ENCODE results near the gene PRKACA. TPM values are rescaled to one million over a fixed set of nuclear protein-coding genes. Genes with fewer than 3 reads are reported as not detected.

The PRKACA gene
- total RNA-seq, 1 donor from 2014 or later, result 103 TPM

GRCh38 chr19:14122924-14123323 is 5.4 kb upstream of the PRKACA start:
- TF ChIP-seq, protein P1, sequence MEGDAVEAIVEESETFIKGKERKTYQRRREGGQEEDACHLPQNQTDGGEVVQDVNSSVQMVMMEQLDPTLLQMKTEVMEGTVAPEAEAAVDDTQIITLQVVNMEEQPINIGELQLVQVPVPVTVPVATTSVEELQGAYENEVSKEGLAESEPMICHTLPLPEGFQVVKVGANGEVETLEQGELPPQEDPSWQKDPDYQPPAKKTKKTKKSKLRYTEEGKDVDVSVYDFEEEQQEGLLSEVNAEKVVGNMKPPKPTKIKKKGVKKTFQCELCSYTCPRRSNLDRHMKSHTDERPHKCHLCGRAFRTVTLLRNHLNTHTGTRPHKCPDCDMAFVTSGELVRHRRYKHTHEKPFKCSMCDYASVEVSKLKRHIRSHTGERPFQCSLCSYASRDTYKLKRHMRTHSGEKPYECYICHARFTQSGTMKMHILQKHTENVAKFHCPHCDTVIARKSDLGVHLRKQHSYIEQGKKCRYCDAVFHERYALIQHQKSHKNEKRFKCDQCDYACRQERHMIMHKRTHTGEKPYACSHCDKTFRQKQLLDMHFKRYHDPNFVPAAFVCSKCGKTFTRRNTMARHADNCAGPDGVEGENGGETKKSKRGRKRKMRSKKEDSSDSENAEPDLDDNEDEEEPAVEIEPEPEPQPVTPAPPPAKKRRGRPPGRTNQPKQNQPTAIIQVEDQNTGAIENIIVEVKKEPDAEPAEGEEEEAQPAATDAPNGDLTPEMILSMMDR (conservative IDR thresholded peaks at IDR 0.05), result no peak
- Mint-ChIP-seq H3K4me3 (peak overlapping the region; percentile 36), H3K9me3 (no peaks in the 10 kb centered on the region), H3K27me3 (ENCODE audit: low read depth) (no peaks in the 10 kb centered on the region), H3K27ac (ENCODE audit: unreplicated experiment) (no peak overlapping the region), H3K4me1 (peaks cover 11% of the 10 kb centered on the region), H3K36me3 (ENCODE audit: low read depth) (peaks cover 3% of the 10 kb centered on the region)
- DNase-seq (ENCODE audit: low read depth, low spot score), result no peak

- peaks cover 25% of the 10 kb centered on the region for H3K4me1 Mint-ChIP-seq
- no peak overlapping the region for H3K27ac Mint-ChIP-seq (ENCODE audit: unreplicated experiment)
Observed at GRCh38 chr19:14120497-14120780, 2.9 kb upstream of the PRKACA start.

DNA sequence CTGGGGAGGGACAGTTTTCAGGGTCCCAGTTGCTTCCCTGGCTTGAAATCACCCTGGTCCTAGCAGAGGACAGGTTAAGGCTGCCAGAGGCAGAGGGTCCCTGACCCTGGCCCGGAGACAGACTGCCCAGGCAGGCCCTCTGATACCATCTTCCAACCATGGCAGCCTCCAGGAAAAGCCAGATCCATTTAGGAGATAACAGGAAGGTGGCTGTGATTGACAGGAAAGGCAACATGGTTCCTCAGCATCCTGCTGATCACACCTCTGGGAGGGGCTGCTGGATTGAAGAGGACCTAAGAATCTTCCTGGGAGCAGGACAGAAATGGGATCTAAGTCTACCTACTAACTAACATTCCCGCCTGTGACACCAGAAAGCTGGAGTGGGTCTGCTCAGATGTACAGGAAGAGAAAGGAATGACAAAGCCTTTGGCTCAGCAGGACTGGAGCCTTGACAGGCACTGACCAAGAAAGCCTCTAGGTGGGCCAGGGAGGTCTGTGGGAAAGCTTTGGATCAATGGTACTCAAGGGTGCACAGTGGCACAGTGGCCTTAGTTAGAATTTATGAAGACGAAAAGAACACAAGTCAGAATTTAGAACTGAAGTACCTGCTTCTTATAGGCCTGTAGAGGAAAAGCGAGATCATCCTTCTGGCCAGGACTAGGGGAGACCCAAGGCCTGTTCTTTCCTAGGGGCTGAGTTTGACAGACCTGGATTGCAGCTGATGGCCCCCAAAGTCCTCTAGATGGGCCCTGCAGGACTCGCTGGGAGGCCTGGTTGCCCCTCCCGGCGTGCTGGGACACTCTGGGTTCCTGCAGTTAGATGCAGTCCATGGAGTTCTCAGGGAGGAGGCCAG is 2.3 kb upstream of the PRKACA start:
- DNase-seq (ENCODE audit: low read depth, low spot score), result no peak
- H3K4me3 Mint-ChIP-seq, result peak overlapping the region; percentile 65
- H3K9me3 Mint-ChIP-seq, result no peaks in the 10 kb centered on the region
- no peaks in the 10 kb centered on the region for H3K27me3 Mint-ChIP-seq (ENCODE audit: low read depth)
- TF ChIP-seq, protein P1 (conservative IDR thresholded peaks at IDR 0.05), result no peak
- peaks cover 3% of the 10 kb centered on the region for H3K36me3 Mint-ChIP-seq (ENCODE audit: low read depth)
- H3K27ac Mint-ChIP-seq (ENCODE audit: unreplicated experiment), result no peak overlapping the region
- H3K4me1 Mint-ChIP-seq, result peaks cover 26% of the 10 kb centered on the region

More at GRCh38 chr19:14120497-14120780, 2.9 kb upstream of the PRKACA start:
- Mint-ChIP-seq H3K27me3 (ENCODE audit: low read depth) (no peaks in the 10 kb centered on the region), H3K4me3 (no peak overlapping the region), H3K9me3 (no peaks in the 10 kb centered on the region), H3K36me3 (ENCODE audit: low read depth) (peaks cover 3% of the 10 kb centered on the region)
- DNase-seq (ENCODE audit: low read depth, low spot score), result no peak
- TF ChIP-seq, protein P1 (conservative IDR thresholded peaks at IDR 0.05), result no peak

DNA sequence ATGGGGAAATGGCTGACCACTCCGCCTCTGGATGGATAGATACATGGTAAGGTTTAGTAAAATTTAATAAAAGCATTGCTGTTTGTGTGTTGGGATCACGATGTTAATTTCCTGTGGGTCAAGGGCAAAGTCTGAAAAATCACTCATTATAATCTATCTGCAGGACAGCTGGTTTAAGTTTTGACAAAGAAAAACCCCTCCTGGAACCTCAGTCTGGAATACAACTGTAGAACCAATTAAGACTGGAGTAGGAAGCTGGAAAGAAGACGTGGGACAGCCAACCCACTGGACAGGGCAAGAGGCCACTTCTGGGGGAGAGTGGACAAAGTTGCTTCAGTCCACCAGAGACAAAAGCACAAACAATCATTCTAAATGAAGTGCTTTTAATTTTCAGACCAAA is 1.6 kb upstream of the PRKACA start:
- H3K27ac Mint-ChIP-seq (ENCODE audit: unreplicated experiment), result peak overlapping the region; percentile 97
- peak overlapping the region; percentile 87 for H3K4me3 Mint-ChIP-seq
- H3K4me1 Mint-ChIP-seq, result peaks cover 26% of the 10 kb centered on the region
- DNase-seq (ENCODE audit: low read depth, low spot score), result no peak
- H3K36me3 Mint-ChIP-seq (ENCODE audit: low read depth), result no peaks in the 10 kb centered on the region
- TF ChIP-seq, protein P1 (conservative IDR thresholded peaks at IDR 0.05), result no peak
- H3K27me3 Mint-ChIP-seq (ENCODE audit: low read depth), result no peaks in the 10 kb centered on the region
- no peaks in the 10 kb centered on the region for H3K9me3 Mint-ChIP-seq

GRCh38 chr19:14118165-14119051 is 846 bp upstream of the PRKACA start:
- Mint-ChIP-seq H3K27me3 (ENCODE audit: low read depth) (no peaks in the 10 kb centered on the region), H3K27ac (ENCODE audit: unreplicated experiment) (peak overlapping the region; percentile 97), H3K4me3 (peak overlapping the region; percentile 87), H3K36me3 (ENCODE audit: low read depth) (no peaks in the 10 kb centered on the region), H3K9me3 (no peaks in the 10 kb centered on the region), H3K4me1 (peaks cover 26% of the 10 kb centered on the region)
- DNase-seq (ENCODE audit: low read depth, low spot score), result no peak
- TF ChIP-seq, protein P1 (conservative IDR thresholded peaks at IDR 0.05), result no peak
